Amygdala (tissue), 56 donors: Measurements from ENCODE around the gene FOXO1.

Experiments used
- DNase-seq, 56 donors: peaks; one replicate each; lab custom pipeline; 2025; lab: John Stamatoyannopoulos, UW

The FOXO1 gene

GRCh38 chr13:40640202-40640601 lies 26.2 kb downstream of the FOXO1 start:
- no peak for DNase-seq

DNA sequence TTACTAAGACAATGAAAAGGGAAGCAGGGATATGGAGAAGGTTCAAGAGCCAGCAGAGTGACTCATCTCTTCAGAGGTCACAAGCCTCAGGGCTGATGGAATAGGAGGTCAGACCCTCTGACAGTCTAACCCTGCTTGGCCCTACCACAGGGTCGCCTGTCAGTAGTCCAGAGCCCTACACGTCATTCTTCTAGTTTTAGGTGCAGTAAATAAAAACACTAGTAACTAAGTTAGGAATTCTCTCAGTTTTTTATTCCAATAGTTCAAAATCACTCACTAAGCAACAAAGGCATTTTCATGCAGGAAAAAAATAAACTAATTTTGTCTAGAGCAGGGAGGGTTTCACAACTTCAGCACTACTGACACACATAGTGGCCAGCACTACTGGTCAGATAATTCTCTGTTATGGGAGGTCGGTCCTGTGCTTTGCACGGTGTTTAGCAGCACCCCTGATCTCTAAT lies 27.2 kb downstream of the FOXO1 start:
- DNase-seq, result peak in 1 of 56 donors; percentile 31

- no peak for DNase-seq
These were observed 28.8 kb downstream of the FOXO1 start for GRCh38 chr13:40637643-40638042.

DNA sequence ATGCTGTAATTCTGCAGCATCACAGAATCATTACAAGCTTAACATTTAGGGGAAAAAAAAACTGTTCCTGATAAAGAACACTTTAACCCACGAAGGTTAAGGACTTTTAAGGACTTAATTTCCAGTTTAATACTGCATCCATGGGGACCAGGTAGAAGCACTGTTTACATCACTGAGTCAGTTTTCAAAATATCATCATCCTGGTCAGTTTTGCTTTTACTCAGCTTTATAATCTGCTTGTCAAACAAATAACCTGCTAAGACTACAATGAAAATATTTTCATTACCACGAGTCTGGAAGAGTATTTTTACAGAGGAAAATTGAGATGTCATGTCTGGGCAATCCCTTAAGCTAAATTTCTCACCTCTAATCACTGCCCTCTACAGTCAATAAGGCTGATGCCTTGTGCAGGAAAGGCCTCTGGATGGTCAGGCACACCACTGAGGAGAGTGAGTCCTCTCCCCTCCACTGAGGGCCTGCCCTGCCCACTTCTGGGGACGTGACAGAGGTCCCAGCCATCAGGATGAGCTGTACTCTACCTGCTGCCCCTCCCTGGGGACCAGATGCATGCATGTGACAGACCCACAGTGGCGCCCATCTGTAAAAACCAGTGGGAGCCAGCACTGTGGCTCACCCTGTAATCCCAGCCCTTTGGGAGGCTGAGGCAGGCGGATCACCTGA lies 31.0 kb downstream of the FOXO1 start:
- no peak for DNase-seq

DNA sequence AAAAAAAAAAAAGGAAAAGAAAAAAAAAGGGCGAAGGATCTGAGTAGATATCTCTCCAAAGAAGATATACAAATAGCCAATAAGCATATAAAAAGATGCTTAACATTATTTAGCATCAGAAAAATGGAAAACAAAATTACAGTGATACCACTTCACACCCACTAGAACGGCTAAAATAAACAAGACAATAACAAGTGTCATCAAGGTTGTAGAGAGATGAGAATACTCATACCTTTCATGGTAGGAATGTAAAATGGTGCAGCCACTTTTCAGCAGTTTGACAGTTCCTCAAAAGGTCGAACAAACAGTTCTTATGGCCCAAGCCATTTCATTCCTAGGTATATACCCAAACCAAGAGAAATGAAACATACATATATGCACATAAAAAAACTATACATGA lies 33.5 kb downstream of the FOXO1 start:
- DNase-seq, result no peak

- no peak for DNase-seq
These were observed 34.8 kb downstream of the FOXO1 start for GRCh38 chr13:40631605-40632004.

GRCh38 chr13:40629678-40630384 lies 36.6 kb downstream of the FOXO1 start:
- DNase-seq, result no peak

DNA sequence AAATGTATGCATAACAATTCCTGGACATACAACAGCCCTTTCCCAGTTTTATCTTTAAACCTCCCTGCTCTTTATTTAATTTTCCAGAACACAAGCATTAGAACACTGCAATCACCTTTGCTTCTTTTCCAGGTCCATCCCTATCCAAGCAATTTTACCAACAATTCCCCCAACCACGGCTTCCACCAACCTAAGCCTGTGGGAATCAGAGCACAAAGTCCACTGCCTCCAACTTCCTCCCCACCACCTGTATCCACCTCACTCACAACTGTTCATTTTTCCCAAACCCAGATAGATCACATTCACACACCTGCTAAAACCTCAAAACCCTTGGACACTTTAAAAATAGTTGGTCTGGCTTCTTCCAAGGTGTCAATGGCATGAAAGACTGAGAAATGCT lies 39.5 kb downstream of the FOXO1 start:
- DNase-seq, result no peak

DNA sequence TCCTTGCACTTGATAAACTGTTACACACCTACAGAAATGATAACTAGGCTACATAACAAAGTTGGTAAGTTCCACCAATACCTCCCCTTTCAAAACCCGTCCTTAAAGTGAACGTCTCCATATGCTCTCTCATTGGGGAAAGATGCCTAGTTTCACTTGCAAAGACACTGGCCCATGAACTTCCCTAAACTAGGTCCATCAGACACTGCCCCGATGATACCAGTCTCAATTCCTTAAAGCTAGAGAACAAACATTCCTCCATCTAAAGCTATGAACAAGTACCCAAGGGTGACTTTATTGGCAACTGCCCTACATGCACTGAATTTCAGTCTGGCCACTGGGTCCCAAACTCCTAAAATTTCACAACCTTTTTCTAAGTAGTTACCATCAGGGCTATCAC lies 39.9 kb downstream of the FOXO1 start:
- DNase-seq, result peak in 1 of 56 donors; percentile 36

DNA sequence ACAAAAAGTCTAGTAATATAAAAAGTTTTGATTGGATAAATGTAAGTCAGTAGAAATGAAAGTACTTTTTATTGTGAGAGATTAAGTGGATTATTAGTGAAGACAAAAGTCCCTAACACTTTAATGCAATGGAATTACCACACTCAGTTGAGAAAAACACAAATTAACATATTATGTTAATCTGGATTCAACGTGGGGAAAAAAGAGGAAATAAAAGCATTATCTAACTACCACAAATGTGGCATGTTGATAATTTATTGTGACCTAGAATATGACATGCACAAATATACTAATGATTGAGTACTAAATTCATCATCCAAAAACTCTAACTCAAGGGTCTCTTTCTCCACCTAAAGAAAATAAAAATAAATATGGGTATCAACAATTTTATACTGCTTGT lies 41.5 kb downstream of the FOXO1 start:
- no peak for DNase-seq

DNA sequence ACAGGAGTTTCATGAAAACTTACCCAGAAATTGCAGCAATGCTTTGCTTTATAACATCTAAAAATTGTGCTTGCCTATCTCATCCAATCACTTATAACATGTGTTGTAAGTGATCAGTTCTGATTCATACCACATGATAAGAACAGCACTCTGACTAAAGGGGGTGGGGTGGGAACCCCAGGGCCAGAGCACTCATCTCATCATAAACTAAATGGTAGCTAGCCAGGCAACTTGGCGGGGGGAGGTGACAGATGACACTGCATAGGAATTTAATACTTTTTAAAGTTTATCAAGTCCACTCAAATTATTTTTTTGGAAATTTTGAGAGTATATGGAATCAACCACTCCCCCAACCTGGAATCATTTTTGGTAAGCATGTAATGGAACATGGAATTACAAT lies 42.1 kb downstream of the FOXO1 start:
- DNase-seq, result no peak

DNA sequence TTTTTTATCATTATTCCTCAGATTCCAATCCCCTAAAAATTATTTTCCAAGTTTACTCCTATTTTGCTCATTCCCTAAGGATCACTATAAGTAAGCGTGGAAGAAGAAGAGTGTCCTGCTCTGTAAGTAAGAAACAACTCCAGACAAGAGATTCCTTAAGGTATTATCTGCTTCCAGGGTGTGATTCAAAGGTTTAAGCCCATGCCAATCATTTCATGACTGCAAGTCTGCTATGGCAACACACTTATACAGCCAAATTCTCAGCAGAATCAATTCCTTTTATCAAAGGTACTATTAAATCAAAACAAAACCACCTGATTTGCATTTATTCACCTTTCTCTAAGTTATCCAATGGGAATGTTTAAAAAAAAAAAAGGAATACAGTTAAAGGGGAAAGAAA lies 43.7 kb downstream of the FOXO1 start:
- no peak for DNase-seq

GRCh38 chr13:40622246-40622645 lies 44.2 kb downstream of the FOXO1 start:
- DNase-seq, result no peak

DNA sequence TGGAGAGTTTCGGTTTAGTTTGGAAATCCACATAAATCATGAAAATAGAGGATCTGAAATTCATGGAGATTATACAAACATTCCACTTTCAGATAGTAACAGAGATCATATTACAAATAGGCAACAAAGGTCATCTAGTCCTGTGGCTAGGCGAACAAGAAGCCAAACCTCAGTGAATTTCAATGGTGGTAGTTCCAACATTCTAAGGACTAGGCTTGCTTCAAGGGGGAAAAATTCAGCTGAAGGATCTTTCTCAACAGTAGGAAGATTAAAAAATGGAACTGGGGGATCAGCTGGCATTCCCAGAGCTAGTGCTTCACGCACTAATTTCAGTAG lies 47.0 kb downstream of the FOXO1 start:
- no peak for DNase-seq

DNA sequence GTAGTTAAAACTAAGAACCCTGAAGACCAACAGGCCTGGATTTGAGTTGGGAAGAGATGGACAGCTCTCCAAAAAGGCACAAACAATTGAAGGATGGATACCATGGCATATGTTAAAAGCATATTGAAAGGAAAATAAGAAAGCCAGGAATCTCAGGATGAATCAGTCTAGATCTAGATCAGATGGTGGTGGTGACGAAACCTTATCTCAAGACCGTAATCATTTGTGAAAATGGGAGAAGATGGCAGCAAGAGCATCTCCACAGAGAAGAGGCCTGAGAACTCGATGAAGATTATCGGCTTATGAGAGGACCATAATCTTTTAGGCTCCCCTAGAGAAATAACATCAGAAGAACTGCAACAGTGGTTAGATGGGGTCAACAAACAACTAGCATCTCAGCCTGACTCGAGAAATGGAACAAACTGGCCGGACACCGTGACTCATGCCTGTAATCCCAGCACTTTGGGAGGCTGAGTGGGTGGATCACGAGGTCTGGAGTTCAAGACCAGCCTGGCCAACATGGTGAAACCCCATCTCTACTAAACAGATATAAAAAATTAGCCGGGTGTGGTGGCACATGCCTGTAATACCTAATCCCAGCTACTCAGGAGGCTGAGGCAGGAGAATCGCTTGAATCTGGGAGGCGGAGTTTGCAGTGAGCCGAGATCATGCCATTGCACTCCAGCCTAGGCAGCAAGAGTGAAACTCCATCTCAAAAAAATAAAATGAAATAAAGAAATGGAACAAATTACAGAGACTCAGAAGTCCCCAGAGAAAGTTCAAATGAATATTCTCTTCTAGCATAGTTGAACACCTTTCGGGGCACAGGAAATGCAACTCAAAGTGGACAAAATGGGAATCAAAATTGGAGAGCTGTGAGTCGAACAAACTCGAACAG lies 47.6 kb downstream of the FOXO1 start:
- no peak for DNase-seq

- DNase-seq, result no peak
These were observed 48.6 kb downstream of the FOXO1 start for GRCh38 chr13:40617801-40618356.

GRCh38 chr13:40615619-40616018 lies 50.8 kb downstream of the FOXO1 start:
- peak in 3 of 56 donors; percentile 4 to 38 (median 23) for DNase-seq

DNA sequence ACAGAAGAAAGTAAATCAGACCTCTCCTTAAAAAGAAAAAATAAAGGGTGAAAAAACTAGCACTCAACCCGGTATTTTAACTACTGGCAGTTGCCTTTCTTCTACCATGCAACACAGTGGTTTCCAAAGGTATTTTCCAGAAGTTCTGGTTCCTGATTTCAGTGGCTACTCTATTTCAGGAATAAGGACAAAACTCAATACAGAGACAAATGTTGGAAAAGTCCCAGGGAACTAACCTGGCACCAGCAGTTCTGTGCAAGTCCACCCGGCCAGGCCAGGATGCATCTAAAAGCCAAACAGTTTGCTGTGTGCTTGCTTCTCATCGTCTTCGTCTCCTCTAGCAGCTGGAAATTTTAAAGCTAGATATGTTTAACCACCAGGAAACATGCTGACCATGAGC lies 52.5 kb downstream of the FOXO1 start:
- DNase-seq, result no peak

DNA sequence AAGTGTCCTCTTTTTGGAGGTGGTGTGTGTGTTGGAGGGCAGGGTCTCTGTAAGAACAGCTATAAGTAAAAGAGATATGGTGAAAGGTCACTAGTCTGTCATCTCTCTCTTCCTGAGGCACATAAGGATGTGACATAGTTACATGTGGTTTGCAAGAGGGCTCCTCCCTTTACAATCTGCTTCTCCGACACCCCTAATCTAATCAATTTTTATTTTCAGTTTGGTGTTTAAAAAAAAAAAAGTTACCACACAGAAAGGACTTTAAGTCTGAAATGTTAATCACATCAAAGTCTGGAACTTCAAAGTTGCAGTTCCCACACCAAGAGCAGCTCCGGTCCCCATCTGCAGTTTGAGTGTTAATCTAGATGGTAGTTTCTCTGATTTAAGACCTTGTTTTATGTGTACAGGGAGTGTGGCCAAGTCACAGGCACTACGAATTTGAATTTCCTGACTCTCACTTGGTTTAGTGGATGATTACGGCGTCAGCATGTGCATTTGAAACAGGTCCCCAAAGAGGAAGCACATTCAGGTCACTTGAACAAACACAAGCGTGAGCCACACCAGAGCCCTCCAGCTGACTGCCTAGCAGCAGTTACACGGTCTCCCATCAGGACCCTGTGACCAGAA lies 53.1 kb downstream of the FOXO1 start:
- peak in 21 of 56 donors; percentile 4 to 51 (median 16) for DNase-seq

GRCh38 chr13:40612041-40612440 lies 54.4 kb downstream of the FOXO1 start:
- no peak for DNase-seq

- DNase-seq, result no peak
These were observed 54.8 kb downstream of the FOXO1 start for GRCh38 chr13:40611635-40612034.
